ENCODE results near the gene ENTHD1.

GRCh38 chr22:39748877-39749276, 144.7 kb downstream of the ENTHD1 start:
- TF ChIP-seq MAX (IDR thresholded peaks at IDR 0.05) (no peak), USF1 (IDR thresholded peaks at IDR 0.05) (no peak), RAD21 (IDR thresholded peaks at IDR 0.05; ENCODE audit: low read depth) (no peak), TAF1 (IDR thresholded peaks at IDR 0.05; ENCODE audit: low read depth) (no peak), CREB1 (IDR thresholded peaks at IDR 0.05; ENCODE audit: low read depth) (no peak), FOXM1 (IDR thresholded peaks at IDR 0.05; ENCODE audit: borderline replicate concordance, low read depth) (no peak), TEAD4 (IDR thresholded peaks at IDR 0.05) (no peak), TCF12 (IDR thresholded peaks at IDR 0.05; ENCODE audit: low read depth) (no peak), NFIC (IDR thresholded peaks at IDR 0.05) (no peak), EGR1 (IDR thresholded peaks at IDR 0.05) (no peak), REST (IDR thresholded peaks at IDR 0.05; ENCODE audit: low read depth) (no peak), EP300 (IDR thresholded peaks at IDR 0.05; ENCODE audit: borderline replicate concordance) (no peak), YY1 (IDR thresholded peaks at IDR 0.05; ENCODE audit: low read depth) (no peak), CEBPB (IDR thresholded peaks at IDR 0.05) (no peak)
